Activated naive CD4-positive, alpha-beta T cell treated with anti-CD3 and anti-CD28 coated beads, Interleukin-2, amount 10 ng/mL, durations not matched to agents 7 days and 5 days (primary cell): ENCODE data around the gene VIT.
"Not testable (repeated sequence)": the region's sequence is repeated elsewhere in the genome, so short reads cannot be mapped to it uniquely, and the experiment has no call there.

Experiments used
- CTCF ChIA-PET: fragments of 350-600 bp; sonication (Branson Sonifier 250); formaldehyde crosslinking; loops from one replicate; lab custom pipeline; 2021; ENCODE audit warnings: antibody characterized with exemption; lab: Charles Lee
- DNase-seq: peaks from one replicate; pipeline ENCODE4 v3.0.0-alpha.2; 2020
- H3K27ac Mint-ChIP-seq: one replicate; pipeline ENCODE4 v1.8.0; 2021; ENCODE audit warnings: mild to moderate bottlenecking, moderate library complexity, mixed read lengths
- H3K27me3 Mint-ChIP-seq: one replicate; pipeline ENCODE4 v1.8.0; 2021; ENCODE audit warnings: mild to moderate bottlenecking, mixed read lengths
- H3K36me3 Mint-ChIP-seq: one replicate; pipeline ENCODE4 v1.8.0; 2021; ENCODE audit warnings: mixed read lengths
- H3K4me1 Mint-ChIP-seq: one replicate; pipeline ENCODE4 v1.8.0; 2021; ENCODE audit warnings: mixed read lengths
- H3K4me3 Mint-ChIP-seq: one replicate; pipeline ENCODE4 v1.8.0; 2021; ENCODE audit warnings: mild to moderate bottlenecking, moderate library complexity, mixed read lengths
- H3K9me3 Mint-ChIP-seq: one replicate; pipeline ENCODE4 v1.8.0; 2021; ENCODE audit warnings: mixed read lengths

Gene VIT

GRCh38 chr2:36805635-36806224, 109.2 kb downstream of the VIT start:
- Mint-ChIP-seq H3K9me3 (no peaks in the 10 kb centered on the region), H3K4me3 (no peak overlapping the region), H3K4me1 (no peaks in the 10 kb centered on the region), H3K27ac (no peak overlapping the region), H3K27me3 (peaks cover 12% of the 10 kb centered on the region), H3K36me3 (no peaks in the 10 kb centered on the region)
- no peak for DNase-seq
- CTCF ChIA-PET: interaction anchor here (1.9 kb wide), 1 partner anchor 20 kb away, joined by 4 read pairs; no protein-coding TSS in a partner anchor

GRCh38 chr2:36807223-36807886, 110.8 kb downstream of the VIT start:
- H3K4me1 Mint-ChIP-seq: no peaks in the 10 kb centered on the region
- no peak for DNase-seq
- no peak overlapping the region for H3K27ac Mint-ChIP-seq
- peaks cover 14% of the 10 kb centered on the region for H3K27me3 Mint-ChIP-seq
- CTCF ChIA-PET: interaction anchor here (1.9 kb wide), 1 partner anchor 22 kb away, joined by 4 read pairs; no protein-coding TSS in a partner anchor
- no peaks in the 10 kb centered on the region for H3K36me3 Mint-ChIP-seq
- no peaks in the 10 kb centered on the region for H3K9me3 Mint-ChIP-seq
- no peak overlapping the region for H3K4me3 Mint-ChIP-seq

- no peak for DNase-seq
- CTCF ChIA-PET: no interaction called here
- Mint-ChIP-seq H3K27ac (no peak overlapping the region), H3K27me3 (peaks cover 11% of the 10 kb centered on the region), H3K4me1 (no peaks in the 10 kb centered on the region), H3K9me3 (no peaks in the 10 kb centered on the region), H3K4me3 (no peak overlapping the region), H3K36me3 (no peaks in the 10 kb centered on the region)
These were observed 112.0 kb downstream of the VIT start for GRCh38 chr2:36808386-36809068.

GRCh38 chr2:36809069-36809445, 112.5 kb downstream of the VIT start:
- Mint-ChIP-seq H3K9me3 (no peaks in the 10 kb centered on the region), H3K4me1 (no peaks in the 10 kb centered on the region), H3K27ac (no peak overlapping the region), H3K27me3 (peaks cover 11% of the 10 kb centered on the region), H3K36me3 (no peaks in the 10 kb centered on the region), H3K4me3 (no peak overlapping the region)
- DNase-seq: no peak
- CTCF ChIA-PET: interaction anchor here (0.6 kb wide), 1 partner anchor 12 kb away, joined by 3 read pairs; no protein-coding TSS in a partner anchor

- CTCF ChIA-PET: interaction anchor here (0.7 kb wide), 1 partner anchor 109 kb away, joined by 3 read pairs; no protein-coding TSS in a partner anchor
- Mint-ChIP-seq H3K27me3 (peaks cover 8% of the 10 kb centered on the region), H3K36me3 (no peaks in the 10 kb centered on the region), H3K27ac (no peak overlapping the region), H3K4me1 (no peaks in the 10 kb centered on the region), H3K4me3 (no peak overlapping the region), H3K9me3 (no peaks in the 10 kb centered on the region)
- DNase-seq: no peak
These were observed 114.6 kb downstream of the VIT start for GRCh38 chr2:36811071-36811470.

- H3K27ac Mint-ChIP-seq: no peak overlapping the region
- no peaks in the 10 kb centered on the region for H3K4me1 Mint-ChIP-seq
- no peaks in the 10 kb centered on the region for H3K36me3 Mint-ChIP-seq
- H3K9me3 Mint-ChIP-seq: no peaks in the 10 kb centered on the region
- H3K4me3 Mint-ChIP-seq: no peak overlapping the region
- CTCF ChIA-PET: no interaction called here
- H3K27me3 Mint-ChIP-seq: peaks cover 9% of the 10 kb centered on the region
- DNase-seq: no peak
These were observed 115.7 kb downstream of the VIT start for GRCh38 chr2:36812196-36812595.

- no peak overlapping the region for H3K4me3 Mint-ChIP-seq
- CTCF ChIA-PET: no interaction called here
These were observed 122.0 kb downstream of the VIT start for GRCh38 chr2:36818542-36818941.

GRCh38 chr2:36819095-36819711, 122.7 kb downstream of the VIT start:
- CTCF ChIA-PET: no interaction called here
- Mint-ChIP-seq H3K9me3 (no peaks in the 10 kb centered on the region), H3K27me3 (peaks cover 5% of the 10 kb centered on the region), H3K27ac (no peak overlapping the region), H3K4me1 (no peaks in the 10 kb centered on the region), H3K36me3 (no peaks in the 10 kb centered on the region), H3K4me3 (no peak overlapping the region)
- DNase-seq: no peak

More at GRCh38 chr2:36818542-36818941, 122.0 kb downstream of the VIT start:
- Mint-ChIP-seq H3K27me3 (peaks cover 5% of the 10 kb centered on the region), H3K4me1 (no peaks in the 10 kb centered on the region), H3K36me3 (no peaks in the 10 kb centered on the region), H3K9me3 (no peaks in the 10 kb centered on the region), H3K27ac (no peak overlapping the region)
- DNase-seq: no peak

GRCh38 chr2:36820942-36821605, 124.6 kb downstream of the VIT start:
- Mint-ChIP-seq H3K4me3 (no peak overlapping the region), H3K27ac (no peak overlapping the region), H3K9me3 (no peaks in the 10 kb centered on the region), H3K4me1 (no peaks in the 10 kb centered on the region), H3K36me3 (no peaks in the 10 kb centered on the region), H3K27me3 (peaks cover 5% of the 10 kb centered on the region)
- CTCF ChIA-PET: interaction anchor here (0.6 kb wide), 1 partner anchor 46 kb away, joined by 3 read pairs; no protein-coding TSS in a partner anchor
- DNase-seq: no peak

GRCh38 chr2:36823862-36824261, 127.4 kb downstream of the VIT start:
- DNase-seq: no peak
- H3K36me3 Mint-ChIP-seq: no peaks in the 10 kb centered on the region
- no peaks in the 10 kb centered on the region for H3K4me1 Mint-ChIP-seq
- H3K9me3 Mint-ChIP-seq: no peaks in the 10 kb centered on the region
- CTCF ChIA-PET: interaction anchor here (0.5 kb wide), 1 partner anchor 51 kb away, joined by 3 read pairs; no protein-coding TSS in a partner anchor
- no peak overlapping the region for H3K4me3 Mint-ChIP-seq
- no peaks in the 10 kb centered on the region for H3K27me3 Mint-ChIP-seq
- H3K27ac Mint-ChIP-seq: no peak overlapping the region

- CTCF ChIA-PET: no interaction called here
- H3K4me3 Mint-ChIP-seq: no peak overlapping the region
- H3K4me1 Mint-ChIP-seq: no peaks in the 10 kb centered on the region
- no peaks in the 10 kb centered on the region for H3K9me3 Mint-ChIP-seq
- H3K27me3 Mint-ChIP-seq: no peaks in the 10 kb centered on the region
- no peak for DNase-seq
- no peak overlapping the region for H3K27ac Mint-ChIP-seq
- no peaks in the 10 kb centered on the region for H3K36me3 Mint-ChIP-seq
These were observed 127.8 kb downstream of the VIT start for GRCh38 chr2:36824273-36824672.

- CTCF ChIA-PET, H3K27me3 Mint-ChIP-seq, H3K27ac Mint-ChIP-seq, H3K36me3 Mint-ChIP-seq, H3K4me1 Mint-ChIP-seq, H3K4me3 Mint-ChIP-seq, H3K9me3 Mint-ChIP-seq, DNase-seq: not testable (repeated sequence)
These were observed 128.2 kb downstream of the VIT start for GRCh38 chr2:36824683-36825082.

GRCh38 chr2:36831185-36831584, 134.7 kb downstream of the VIT start:
- no peak for DNase-seq
- Mint-ChIP-seq H3K4me1 (peaks cover 12% of the 10 kb centered on the region), H3K4me3 (no peak overlapping the region), H3K36me3 (no peaks in the 10 kb centered on the region), H3K9me3 (no peaks in the 10 kb centered on the region), H3K27me3 (no peaks in the 10 kb centered on the region), H3K27ac (no peak overlapping the region)
- CTCF ChIA-PET: interaction anchor here (0.6 kb wide), 1 partner anchor 190 kb away, joined by 3 read pairs; no protein-coding TSS in a partner anchor

- no peak for DNase-seq
- Mint-ChIP-seq H3K27ac (peak overlapping the region; percentile 34), H3K4me1 (peaks cover 12% of the 10 kb centered on the region), H3K9me3 (no peaks in the 10 kb centered on the region), H3K36me3 (no peaks in the 10 kb centered on the region), H3K27me3 (no peaks in the 10 kb centered on the region), H3K4me3 (no peak overlapping the region)
- CTCF ChIA-PET: no interaction called here
These were observed 137.7 kb downstream of the VIT start for GRCh38 chr2:36834203-36834602.
